PFSK-1 (cell line): ENCODE results near the gene TOR2A.

ENCODE experiments used
- TAF1 ChIP-seq: IDR thresholded peaks from 2 replicates; pipeline ENCODE4 v1.6.1; 2012; ENCODE audit warnings: low read length, control low read depth, borderline replicate concordance; ENCODE audit not compliant: insufficient read depth
- TF ChIP-seq, protein P1 (sequence below), 2 experiments: IDR thresholded peaks; 2 replicates each; pipeline versions ENCODE4 v1.6.1 to v1.8.0; 2011 to 2012; ENCODE audit warnings: low read depth in 2 of 2, low read length in 2 of 2, control low read depth in 1 of 2, inconsistent platforms in 1 of 2, mild to moderate bottlenecking in 1 of 2, moderate library complexity in 1 of 2; ENCODE audit not compliant: insufficient read depth in 1 of 2

DNA sequence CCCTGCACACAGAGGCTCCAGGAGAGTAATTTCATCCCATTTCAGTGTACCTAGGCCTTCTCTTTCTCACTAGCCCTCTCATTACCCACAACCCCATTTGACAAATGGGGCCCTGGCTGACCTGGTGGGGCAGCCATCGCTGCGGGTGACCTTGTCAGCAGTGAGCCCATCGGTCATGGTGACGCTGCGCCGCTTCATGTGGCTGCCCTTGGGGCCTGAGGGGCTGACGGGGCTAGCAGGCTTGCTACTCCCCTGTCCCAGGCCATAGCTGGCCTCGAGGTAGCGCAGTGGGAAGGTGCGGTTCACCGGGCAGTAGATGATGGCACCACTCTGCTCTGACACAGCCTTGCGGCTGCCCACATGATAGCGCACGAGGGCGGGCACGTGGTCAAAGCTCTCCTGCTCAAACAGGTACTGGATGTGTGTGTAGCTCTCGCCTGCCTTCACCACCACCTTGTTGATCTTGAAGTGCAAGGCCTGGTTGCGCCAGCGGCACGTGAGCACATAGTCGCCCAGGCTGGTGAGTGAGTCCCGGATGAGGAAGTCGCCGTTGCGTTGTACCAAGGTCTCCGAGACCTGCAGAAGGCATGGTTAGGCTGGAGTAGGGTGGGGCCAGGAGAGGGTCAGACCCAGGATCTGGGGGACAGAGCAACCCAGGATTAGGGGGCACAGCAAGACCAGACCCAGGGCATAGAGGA, 14.1 kb upstream of the TOR2A start:
- TF ChIP-seq, protein P1, sequence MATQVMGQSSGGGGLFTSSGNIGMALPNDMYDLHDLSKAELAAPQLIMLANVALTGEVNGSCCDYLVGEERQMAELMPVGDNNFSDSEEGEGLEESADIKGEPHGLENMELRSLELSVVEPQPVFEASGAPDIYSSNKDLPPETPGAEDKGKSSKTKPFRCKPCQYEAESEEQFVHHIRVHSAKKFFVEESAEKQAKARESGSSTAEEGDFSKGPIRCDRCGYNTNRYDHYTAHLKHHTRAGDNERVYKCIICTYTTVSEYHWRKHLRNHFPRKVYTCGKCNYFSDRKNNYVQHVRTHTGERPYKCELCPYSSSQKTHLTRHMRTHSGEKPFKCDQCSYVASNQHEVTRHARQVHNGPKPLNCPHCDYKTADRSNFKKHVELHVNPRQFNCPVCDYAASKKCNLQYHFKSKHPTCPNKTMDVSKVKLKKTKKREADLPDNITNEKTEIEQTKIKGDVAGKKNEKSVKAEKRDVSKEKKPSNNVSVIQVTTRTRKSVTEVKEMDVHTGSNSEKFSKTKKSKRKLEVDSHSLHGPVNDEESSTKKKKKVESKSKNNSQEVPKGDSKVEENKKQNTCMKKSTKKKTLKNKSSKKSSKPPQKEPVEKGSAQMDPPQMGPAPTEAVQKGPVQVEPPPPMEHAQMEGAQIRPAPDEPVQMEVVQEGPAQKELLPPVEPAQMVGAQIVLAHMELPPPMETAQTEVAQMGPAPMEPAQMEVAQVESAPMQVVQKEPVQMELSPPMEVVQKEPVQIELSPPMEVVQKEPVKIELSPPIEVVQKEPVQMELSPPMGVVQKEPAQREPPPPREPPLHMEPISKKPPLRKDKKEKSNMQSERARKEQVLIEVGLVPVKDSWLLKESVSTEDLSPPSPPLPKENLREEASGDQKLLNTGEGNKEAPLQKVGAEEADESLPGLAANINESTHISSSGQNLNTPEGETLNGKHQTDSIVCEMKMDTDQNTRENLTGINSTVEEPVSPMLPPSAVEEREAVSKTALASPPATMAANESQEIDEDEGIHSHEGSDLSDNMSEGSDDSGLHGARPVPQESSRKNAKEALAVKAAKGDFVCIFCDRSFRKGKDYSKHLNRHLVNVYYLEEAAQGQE (IDR thresholded peaks at IDR 0.05; ENCODE audit: insufficient read depth in 1 of 2, low read depth in 2 of 2, low read length in 2 of 2), result no peak
- TF ChIP-seq TAF1, result no peak
